ENCODE measurements around the gene MAP3K4. TPM values are rescaled to one million over a fixed set of nuclear protein-coding genes. Genes with fewer than 3 reads are reported as not detected.

Gene MAP3K4
- total RNA-seq, 1 donor from 2014 or later, result 41.3 TPM

DNA sequence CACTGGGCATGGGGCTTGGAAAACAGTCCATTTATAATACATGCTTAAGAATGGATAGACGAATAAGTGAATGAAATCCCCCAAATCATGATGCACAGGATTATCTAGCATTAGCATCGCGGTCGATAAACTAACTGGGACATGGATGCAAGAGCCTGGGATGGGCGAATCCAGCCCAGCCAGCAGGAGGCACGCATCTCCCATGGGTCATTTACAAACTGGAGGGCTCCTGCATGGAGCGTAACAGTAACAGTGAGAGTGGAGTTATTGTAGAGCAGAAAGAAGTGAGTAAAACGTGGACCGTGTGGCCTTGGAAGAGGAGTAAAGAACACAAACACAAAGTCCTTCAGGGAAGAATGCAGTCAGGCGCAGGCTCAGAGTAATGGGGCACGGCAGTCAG lies 145.8 kb downstream of the MAP3K4 start:
- no peak overlapping the region for H3K4me3 ChIP-seq (ENCODE audit: low read depth, low read length)
- FAIRE-seq, result no peak
- no peak for DNase-seq (ENCODE audit: low read depth)

GRCh38 chr6:161137839-161138542 lies 146.4 kb downstream of the MAP3K4 start:
- Histone ChIP-seq H3K4me3 (ENCODE audit: low read depth, low read length) (no peak overlapping the region), H3K27me3 (ENCODE audit: control insufficient read depth, insufficient read depth, low read length) (no peaks in the 10 kb centered on the region), H3K36me3 (ENCODE audit: control insufficient read depth, insufficient read depth, low read length) (no peaks in the 10 kb centered on the region)
- peak; percentile 97 for DNase-seq (ENCODE audit: low read depth)
- no peak for TF ChIP-seq CTCF (IDR thresholded peaks at IDR 0.05; ENCODE audit: insufficient read depth, low read length, severe bottlenecking)
- peak; percentile 95 for FAIRE-seq

More for the DNA sequence above, 145.8 kb downstream of the MAP3K4 start:
- no peaks in the 10 kb centered on the region for H3K36me3 ChIP-seq (ENCODE audit: control insufficient read depth, insufficient read depth, low read length)
- no peak for TF ChIP-seq CTCF (IDR thresholded peaks at IDR 0.05; ENCODE audit: insufficient read depth, low read length, severe bottlenecking)
- no peaks in the 10 kb centered on the region for H3K27me3 ChIP-seq (ENCODE audit: control insufficient read depth, insufficient read depth, low read length)

- Histone ChIP-seq H3K4me3 (ENCODE audit: low read depth, low read length) (no peak overlapping the region), H3K27me3 (ENCODE audit: control insufficient read depth, insufficient read depth, low read length) (no peaks in the 10 kb centered on the region), H3K36me3 (ENCODE audit: control insufficient read depth, insufficient read depth, low read length) (no peaks in the 10 kb centered on the region)
- DNase-seq (ENCODE audit: low read depth), result no peak
- no peak for FAIRE-seq
- TF ChIP-seq CTCF (IDR thresholded peaks at IDR 0.05; ENCODE audit: insufficient read depth, low read length, severe bottlenecking), result no peak
These were observed 147.2 kb downstream of the MAP3K4 start for GRCh38 chr6:161138543-161139303.

DNA sequence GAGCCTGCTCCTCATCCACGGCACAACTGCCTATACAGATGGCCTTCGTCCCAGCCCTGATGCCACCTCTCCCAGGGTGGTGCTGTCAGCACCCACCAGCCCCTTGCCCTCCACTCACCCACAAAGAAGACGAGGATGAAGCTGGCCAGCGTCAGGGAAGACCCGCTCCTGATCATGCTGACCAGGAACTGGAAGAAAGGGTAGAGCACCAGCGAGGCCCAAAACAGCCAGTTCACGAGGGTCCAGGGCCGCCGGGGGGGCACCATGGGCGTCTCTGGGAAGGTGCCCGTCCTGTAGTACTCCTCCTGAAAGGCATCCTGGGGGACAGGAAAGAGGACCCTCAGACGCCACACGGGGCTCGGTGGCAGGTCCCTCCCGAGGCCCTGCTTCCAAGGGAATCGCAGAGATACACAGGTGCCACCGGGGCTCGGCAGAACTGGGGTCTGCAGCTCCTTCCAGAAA lies 147.8 kb downstream of the MAP3K4 start:
- TF ChIP-seq CTCF (IDR thresholded peaks at IDR 0.05; ENCODE audit: insufficient read depth, low read length, severe bottlenecking), result no peak
- Histone ChIP-seq H3K27me3 (ENCODE audit: control insufficient read depth, insufficient read depth, low read length) (no peaks in the 10 kb centered on the region), H3K4me3 (ENCODE audit: low read depth, low read length) (no peak overlapping the region), H3K36me3 (ENCODE audit: control insufficient read depth, insufficient read depth, low read length) (no peaks in the 10 kb centered on the region)
- FAIRE-seq (no peak), DNase-seq (ENCODE audit: low read depth) (no peak)

- DNase-seq (ENCODE audit: low read depth), result peak; percentile 28
These were observed 148.4 kb downstream of the MAP3K4 start for GRCh38 chr6:161139766-161140553.

More at GRCh38 chr6:161139766-161140553, 148.4 kb downstream of the MAP3K4 start:
- FAIRE-seq, result no peak
- no peak for TF ChIP-seq CTCF (IDR thresholded peaks at IDR 0.05; ENCODE audit: insufficient read depth, low read length, severe bottlenecking)
- no peaks in the 10 kb centered on the region for H3K27me3 ChIP-seq (ENCODE audit: control insufficient read depth, insufficient read depth, low read length)
- H3K4me3 ChIP-seq (ENCODE audit: low read depth, low read length), result no peak overlapping the region
- no peaks in the 10 kb centered on the region for H3K36me3 ChIP-seq (ENCODE audit: control insufficient read depth, insufficient read depth, low read length)
